B cell (primary cell): ENCODE measurements around the gene HIGD2A. TPM values are rescaled to one million over a fixed set of nuclear protein-coding genes. Genes with fewer than 3 reads are reported as not detected.

Source experiments
- ATAC-seq: fragments of 200-7000 bp; cut with Tn5 transposase; one replicate; pipeline ENCODE4 v1.10.0; 2021; ENCODE audit warnings: low read depth, mild to moderate bottlenecking, moderate number of reproducible peaks, moderate library complexity
- CTCF ChIA-PET: fragments of 350-600 bp; sonication (Branson Sonifier 250); formaldehyde crosslinking; loops from one replicate; lab custom pipeline; 2021; ENCODE audit warnings: antibody characterized with exemption, inconsistent platforms; lab: Charles Lee
- POLR2A ChIA-PET: fragments of 350-600 bp; sonication (Branson Sonifier 250); formaldehyde crosslinking; loops from one replicate; lab custom pipeline; 2021; ENCODE audit warnings: antibody characterized with exemption; lab: Charles Lee
- DNase-seq: peaks from one replicate; pipeline ENCODE4 v3.0.0; 2013
- H2AFZ ChIP-seq: 2 replicates; pipeline ENCODE4 v1.6.1; 2012; ENCODE audit warnings: mild to moderate bottlenecking, low read depth, low read length; ENCODE audit not compliant: insufficient read depth, poor library complexity, severe bottlenecking
- H3K27ac ChIP-seq, 2 donors: 1 replicate in 1 of 2; 2 replicates in 1 of 2; pipeline ENCODE4 v1.5.1; 2012 to 2013; ENCODE audit warnings: low read length in 2 of 2, mild to moderate bottlenecking in 2 of 2, moderate library complexity in 1 of 2
- H3K27me3 ChIP-seq, 4 experiments: fragments of 200-600 bp in 1 of 4; sonication (generic) in 1 of 4; replicated peaks in 1 of 4; 1 replicate in 2 of 4; 2 replicates in 2 of 4; pipeline versions ENCODE4 v1.6.1 to v1.7.0; 2013 to 2016; ENCODE audit warnings: low read length in 3 of 4, mild to moderate bottlenecking in 2 of 4, mixed read lengths in 1 of 4, moderate library complexity in 1 of 4; ENCODE audit not compliant: insufficient read depth in 4 of 4, control insufficient read depth in 3 of 4; ENCODE audit errors: control extremely low read depth in 1 of 4
- H3K36me3 ChIP-seq, 2 experiments: replicated peaks in 1 of 2; 1 replicate in 1 of 2; 2 replicates in 1 of 2; pipeline versions ENCODE4 v1.6.1 to v1.7.1; 2013; ENCODE audit warnings: low read length in 1 of 2; ENCODE audit not compliant: insufficient read depth in 2 of 2, control insufficient read depth in 1 of 2; ENCODE audit errors: control extremely low read depth in 1 of 2, extremely low read depth in 1 of 2
- H3K4me1 ChIP-seq, 2 donors: fragments of 200-600 bp in 1 of 2; sonication (generic) in 1 of 2; 1 replicate in 1 of 2; 2 replicates in 1 of 2; pipeline versions ENCODE4 v1.5.1 to v1.6.1; 2013 to 2017; ENCODE audit warnings: low read length in 2 of 2; ENCODE audit not compliant: control insufficient read depth in 2 of 2, insufficient read depth in 2 of 2
- H3K4me2 ChIP-seq: replicated peaks from 2 replicates; pipeline ENCODE3; 2012; ENCODE audit warnings: mild to moderate bottlenecking, low read depth, low read length; ENCODE audit not compliant: poor library complexity, severe bottlenecking
- H3K4me3 ChIP-seq, 5 experiments: fragments of 200-600 bp in 1 of 5; sonication (generic) in 1 of 5; 1 replicate in 3 of 5; 2 replicates in 2 of 5; pipeline versions ENCODE4 v1.5.1 to v1.7.0; 2011 to 2016; ENCODE audit warnings: low read length in 4 of 5, mild to moderate bottlenecking in 4 of 5, low read depth in 2 of 5, control low read depth in 1 of 5, moderate library complexity in 1 of 5; ENCODE audit not compliant: insufficient read depth in 1 of 5; ENCODE audit errors: control extremely low read depth in 1 of 5, extremely low read depth in 1 of 5
- H3K79me2 ChIP-seq: fragments of 200-600 bp; sonication (generic); one replicate; pipeline ENCODE4 v1.6.0; 2016; ENCODE audit warnings: low read length; ENCODE audit not compliant: control insufficient read depth, insufficient read depth
- H3K9ac ChIP-seq: fragments of 200-600 bp; sonication (generic); 2 replicates; pipeline ENCODE4 v1.6.1; 2017; ENCODE audit warnings: mild to moderate bottlenecking, low read length, moderate library complexity
- H3K9me3 ChIP-seq, 3 donors: one replicate each; pipeline versions ENCODE4 v1.6.1 to v1.7.1; 2013; ENCODE audit warnings: low read length in 2 of 3; ENCODE audit not compliant: control insufficient read depth in 2 of 3, insufficient read depth in 1 of 3; ENCODE audit errors: control extremely low read depth in 1 of 3
- H4K20me1 ChIP-seq: 2 replicates; pipeline ENCODE4 v1.6.0; 2012; ENCODE audit warnings: mild to moderate bottlenecking, low read length; ENCODE audit not compliant: insufficient read depth, control insufficient read depth, poor library complexity, severe bottlenecking
- H3K27ac Mint-ChIP-seq: one replicate; pipeline ENCODE4 v1.8.0; 2021; ENCODE audit warnings: mixed read lengths
- H3K27me3 Mint-ChIP-seq: one replicate; pipeline ENCODE4 v1.8.0; 2021; ENCODE audit warnings: mixed read lengths
- H3K4me1 Mint-ChIP-seq: one replicate; pipeline ENCODE4 v1.8.0; 2021; ENCODE audit warnings: mixed read lengths
- H3K4me3 Mint-ChIP-seq: one replicate; pipeline ENCODE4 v1.8.0; 2021; ENCODE audit warnings: mixed read lengths
- H3K9me3 Mint-ChIP-seq: one replicate; pipeline ENCODE4 v1.8.0; 2022; ENCODE audit warnings: mixed read lengths; ENCODE audit not compliant: insufficient read depth
- EZH2 ChIP-seq: IDR thresholded peaks from 2 replicates; pipeline ENCODE4 v1.6.1; 2012; ENCODE audit warnings: borderline replicate concordance, low read depth, mild to moderate bottlenecking, moderate library complexity, low read length; ENCODE audit not compliant: insufficient read depth, poor library complexity, severe bottlenecking
- WGBS: methylation state at CpG from one replicate; pipeline ENCODE4 v1.1.5; 2013; ENCODE audit warnings: missing lambda C conversion rate; ENCODE audit not compliant: insufficient coverage; 5-methylcytosine and 5-hydroxymethylcytosine counted together
- intact Hi-C: fragments of 100-400 bp; cut with micrococcal nuclease; formaldehyde crosslinking; loops from one replicate; pipeline ENCODE4 v1.10.0; 2022
- polyA plus RNA-seq: library from polyadenylated mRNA; depleted of rRNA; stranded (reverse); fragments of >200 nt; gene quantifications from 2 replicates; pipeline ENCODE4 v1.2.3, GENCODE V29; 2012
- total RNA-seq, 2 donors: library from RNA; stranded (reverse); fragments of 120-200 nt in 1 of 2; gene quantifications; 1 replicate in 1 of 2; 2 replicates in 1 of 2; pipeline versions ENCODE4 v1.2.3 to v1.2.4, GENCODE V29; 2013 to 2022
- TF ChIP-seq, protein P1 (sequence below): fragments of 200-600 bp; IDR thresholded peaks from one replicate; pipeline ENCODE4 v1.8.0; 2022; ENCODE audit warnings: antibody characterized with exemption, mild to moderate bottlenecking

The HIGD2A gene
- total and polyA plus RNA-seq, 2 donors (not counting 1 experiment from before 2014, with no cell fraction given) = 80.1 to 212 TPM

- H3K79me2 ChIP-seq = peaks cover 45% of the 10 kb centered on the region
- H3K27me3 ChIP-seq = no peaks in the 10 kb centered on the region
- ATAC-seq (peak; percentile 23), DNase-seq (no peak)
- H3K9me3 Mint-ChIP-seq = no peaks in the 10 kb centered on the region
- peak overlapping the region; percentile 90 to 93 for H3K27ac ChIP-seq
- no peaks in the 10 kb centered on the region for H3K27me3 Mint-ChIP-seq
- peaks cover 0 to 31% of the 10 kb centered on the region in 2 experiments for H3K36me3 ChIP-seq
- peak overlapping the region; percentile 100 for H3K4me3 Mint-ChIP-seq
- peak overlapping the region; percentile 69 to 98 (median 93) for H3K4me3 ChIP-seq
- H3K27ac Mint-ChIP-seq = peak overlapping the region; percentile 100
- peaks cover 19 to 29% of the 10 kb centered on the region in 2 donors for H3K4me1 ChIP-seq
- intact Hi-C loops = loop anchor here (1.0 to 10.0 kb wide), 7 partner anchors 17 to 618 kb away; partner anchors contain the start of genes ARL10, KIAA1191, RNF44 and SIMC1
- CTCF ChIA-PET = interaction anchor here (1.1 to 1.5 kb wide), 4 partner anchors 24 to 154 kb away, joined by 3 to 4 read pairs (median 4); partner anchors contain the start of gene ARL10
- peaks cover 9% of the 10 kb centered on the region for H4K20me1 ChIP-seq
- H2AFZ ChIP-seq = peak overlapping the region; percentile 96
- peaks cover 26% of the 10 kb centered on the region for H3K4me1 Mint-ChIP-seq
- H3K4me2 ChIP-seq = peak overlapping the region; percentile 89
- WGBS = 17% methylated on average over 27 of the region's 41 CpGs
- no peak for TF ChIP-seq EZH2
- TF ChIP-seq, protein P1, sequence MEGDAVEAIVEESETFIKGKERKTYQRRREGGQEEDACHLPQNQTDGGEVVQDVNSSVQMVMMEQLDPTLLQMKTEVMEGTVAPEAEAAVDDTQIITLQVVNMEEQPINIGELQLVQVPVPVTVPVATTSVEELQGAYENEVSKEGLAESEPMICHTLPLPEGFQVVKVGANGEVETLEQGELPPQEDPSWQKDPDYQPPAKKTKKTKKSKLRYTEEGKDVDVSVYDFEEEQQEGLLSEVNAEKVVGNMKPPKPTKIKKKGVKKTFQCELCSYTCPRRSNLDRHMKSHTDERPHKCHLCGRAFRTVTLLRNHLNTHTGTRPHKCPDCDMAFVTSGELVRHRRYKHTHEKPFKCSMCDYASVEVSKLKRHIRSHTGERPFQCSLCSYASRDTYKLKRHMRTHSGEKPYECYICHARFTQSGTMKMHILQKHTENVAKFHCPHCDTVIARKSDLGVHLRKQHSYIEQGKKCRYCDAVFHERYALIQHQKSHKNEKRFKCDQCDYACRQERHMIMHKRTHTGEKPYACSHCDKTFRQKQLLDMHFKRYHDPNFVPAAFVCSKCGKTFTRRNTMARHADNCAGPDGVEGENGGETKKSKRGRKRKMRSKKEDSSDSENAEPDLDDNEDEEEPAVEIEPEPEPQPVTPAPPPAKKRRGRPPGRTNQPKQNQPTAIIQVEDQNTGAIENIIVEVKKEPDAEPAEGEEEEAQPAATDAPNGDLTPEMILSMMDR = no peak
- POLR2A ChIA-PET = interaction anchor here (0.6 to 2.2 kb wide), 7 partner anchors 24 to 148 kb away, joined by 3 to 16 read pairs (median 6); partner anchors contain the start of genes CLTB, FAF2, KIAA1191 and RNF44
- H3K9ac ChIP-seq = peak overlapping the region; percentile 96
- no peaks in the 10 kb centered on the region for H3K9me3 ChIP-seq
These were observed 878 bp downstream of the HIGD2A start for GRCh38 chr5:176389135-176390123.
